Heart left ventricle (tissue), 13 donors: ENCODE measurements around the gene EMID1.

Source experiments
- CTCF ChIP-seq, 12 donors: fragments of 200-600 bp; sonication (generic) in 4 of 12; IDR thresholded peaks; one replicate each; pipeline versions ENCODE4 v1.5.0 to v1.8.0; 2018 to 2022; ENCODE audit warnings: antibody characterized with exemption in 12 of 12, mild to moderate bottlenecking in 5 of 12
- POLR2A ChIP-seq, 2 donors: fragments of 450-650 bp; IDR thresholded peaks; one replicate each; pipeline ENCODE4 v1.6.1; 2017; ENCODE audit warnings: antibody characterized with exemption in 2 of 2, mild to moderate bottlenecking in 2 of 2, moderate library complexity in 2 of 2
- donor health status: ischemic (EF 13 %, LVEDD 7.1; RV severe dilation, severe dysfunction).
- donor health status: DM: no; HTN: yes; CAD: no.
- donor health status: DM: no; HTN: no; CAD: no.
- donor health status: ischemic (EF 25% LVEDD 6.9; RV normal size, moderate dysfunction).
- donor health status: ischemic (EF 25% LVEDD 5.7; RV mildly dilated, moderate dysfunction).
- donor health status: ischemic (EF 35%, LVEDD 5.7; RV mildly dilated, moderate dysfunction).
- donor health status: nonischemic (EF 11% LVEDD 7.7; RV severe dilation, severe dysfunction).
- donor health status: DM: yes; HTN: yes; CAD: no.
- donor health status: PGD.
- donor health status: ischemic (EF 29% LVEDD 5.4; RV normal size, mild dysfunction).
- donor health status: nonischemic (EF 23%, LVEDD 6.1; RV moderate dilation, normal function).

DNA sequence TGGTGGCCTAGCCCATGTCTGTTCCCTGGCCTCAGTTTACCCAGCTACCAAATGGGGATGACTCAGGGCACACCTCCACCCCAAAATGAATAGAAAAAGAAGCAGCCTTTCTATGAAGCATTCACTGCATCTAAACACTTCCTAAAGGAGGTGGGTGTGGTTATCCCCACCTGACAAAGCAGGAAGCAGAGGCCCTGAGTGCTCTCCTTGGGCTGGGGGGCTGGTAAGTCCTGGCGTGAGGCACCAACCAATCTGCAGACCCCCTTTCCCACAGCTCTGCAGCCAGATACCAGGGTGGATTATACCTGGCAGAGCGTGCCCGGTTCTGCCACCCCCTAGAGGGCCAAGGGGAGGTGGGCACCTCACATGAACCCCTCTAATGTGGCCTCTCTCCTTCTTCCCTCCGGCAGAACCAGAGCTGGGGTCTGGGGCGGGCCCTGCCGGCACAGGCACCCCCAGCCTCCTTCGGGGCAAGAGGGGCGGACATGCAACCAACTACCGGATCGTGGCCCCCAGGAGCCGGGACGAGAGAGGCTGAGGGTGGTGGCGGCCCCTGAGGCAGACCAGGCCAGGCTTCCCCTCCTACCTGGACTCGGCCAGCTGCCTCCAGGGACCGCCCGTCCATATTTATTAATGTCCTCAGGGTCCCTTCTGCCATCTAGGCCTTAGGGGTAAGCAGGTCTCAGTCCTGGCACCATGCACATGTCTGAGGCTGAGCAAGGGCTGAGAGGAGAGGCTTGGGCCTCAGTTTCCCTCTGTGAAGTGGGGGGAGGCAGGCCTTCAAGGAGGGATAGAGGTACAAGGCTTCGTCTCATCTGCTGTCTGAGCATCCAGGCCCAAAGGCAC lies 52.9 kb downstream of the EMID1 start:
- TF ChIP-seq CTCF (IDR thresholded peaks at IDR 0.05) (no peak), POLR2A (IDR thresholded peaks at IDR 0.05) (no peak)
